GM19025 (cell line): ENCODE data around the gene KRTAP5-11.
"Not testable (repeated sequence)": the region's sequence is repeated elsewhere in the genome, so short reads cannot be mapped to it uniquely, and the experiment has no call there.

ENCODE experiments used
- ATAC-seq: cut with Tn5 transposase; IDR thresholded peaks from one replicate; pipeline ENCODE4 v1.9.1; 2021; ENCODE audit warnings: mild to moderate bottlenecking, low read depth, moderate library complexity; ENCODE audit not compliant: unreplicated experiment

Gene KRTAP5-11

DNA sequence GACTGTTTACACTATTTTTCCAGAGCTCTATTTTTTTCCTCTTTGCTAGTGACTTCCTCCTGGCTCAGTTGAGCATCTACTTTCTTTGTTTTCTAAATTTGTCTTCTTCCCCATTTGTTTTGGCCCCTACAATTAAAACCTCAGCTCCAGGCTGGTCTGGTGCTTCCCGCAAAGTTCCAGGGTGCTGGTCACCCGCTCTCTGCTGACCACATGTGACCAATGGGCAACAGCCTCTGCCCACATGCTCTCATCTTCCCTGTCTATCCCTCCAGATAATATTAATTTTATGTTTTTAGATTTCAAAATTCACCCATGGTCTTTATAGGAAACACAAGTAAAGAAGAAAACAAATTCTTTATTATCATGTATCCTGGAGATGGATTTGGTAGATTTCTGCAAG lies 294 bp upstream of the KRTAP5-11 start:
- not testable (repeated sequence) for ATAC-seq

DNA sequence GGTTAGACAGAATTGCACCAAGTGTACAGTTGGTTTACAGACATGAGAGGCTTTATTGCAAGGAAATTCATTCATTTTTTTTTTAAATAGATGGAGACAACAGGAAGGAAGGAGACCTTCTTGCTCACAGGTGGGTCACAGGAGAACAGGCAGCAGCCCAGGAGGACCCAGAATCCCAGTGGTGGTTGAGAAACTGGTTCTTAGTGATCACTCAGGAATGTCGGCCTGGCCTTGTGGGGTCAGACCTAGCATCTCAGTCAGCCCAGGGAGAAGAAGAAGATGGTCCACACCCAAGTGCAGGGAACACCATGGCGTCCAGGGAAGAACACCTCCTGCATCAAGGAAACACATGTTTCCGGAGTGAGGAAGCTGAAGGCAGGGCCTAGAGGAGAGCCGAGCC lies 849 bp downstream of the KRTAP5-11 start:
- no peak for ATAC-seq

DNA sequence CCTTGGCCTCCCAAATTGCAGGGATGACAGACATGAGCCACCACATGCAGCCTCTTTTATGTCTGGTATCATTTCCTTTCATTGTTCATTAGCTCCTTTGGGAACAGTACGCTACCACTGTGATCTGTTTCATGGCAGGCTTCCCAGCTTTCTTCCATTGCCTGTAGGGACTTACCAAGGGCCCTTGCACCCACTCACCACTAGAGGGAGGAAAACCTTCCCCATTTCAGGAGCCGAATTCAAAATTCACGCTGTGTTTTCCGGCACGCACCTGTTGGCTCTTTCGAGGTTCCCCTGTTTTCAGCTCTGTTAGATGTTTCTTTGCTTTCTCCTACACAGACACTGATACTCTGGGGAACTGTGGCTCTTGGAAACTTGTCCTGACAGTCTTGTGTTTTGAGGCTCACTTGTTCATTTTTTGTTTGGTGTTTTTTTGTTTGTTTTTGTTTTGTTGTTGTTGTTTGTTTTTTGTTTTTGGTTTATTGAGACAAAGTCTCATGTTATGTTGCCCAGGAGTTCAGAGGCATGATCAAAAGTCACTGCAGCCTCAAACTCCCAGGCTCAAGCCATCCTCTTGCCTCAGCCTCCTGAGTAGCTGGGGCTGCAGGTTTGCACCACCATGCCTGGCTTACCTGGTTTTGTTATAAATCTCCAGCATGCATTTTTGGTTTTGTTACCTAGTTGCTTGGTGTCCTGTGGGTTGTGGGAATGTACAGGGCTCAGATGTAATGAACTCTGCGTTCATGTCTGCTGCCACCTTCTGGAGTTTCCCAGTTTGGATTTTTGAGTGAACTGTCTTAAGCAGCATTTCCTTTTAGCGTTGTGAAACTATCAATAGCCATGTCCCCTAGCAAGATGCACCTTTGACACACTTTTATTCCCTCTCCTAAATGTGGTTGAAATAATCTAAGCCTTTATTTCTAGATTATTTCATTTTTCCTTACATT lies 2.3 kb downstream of the KRTAP5-11 start:
- ATAC-seq = no peak

DNA sequence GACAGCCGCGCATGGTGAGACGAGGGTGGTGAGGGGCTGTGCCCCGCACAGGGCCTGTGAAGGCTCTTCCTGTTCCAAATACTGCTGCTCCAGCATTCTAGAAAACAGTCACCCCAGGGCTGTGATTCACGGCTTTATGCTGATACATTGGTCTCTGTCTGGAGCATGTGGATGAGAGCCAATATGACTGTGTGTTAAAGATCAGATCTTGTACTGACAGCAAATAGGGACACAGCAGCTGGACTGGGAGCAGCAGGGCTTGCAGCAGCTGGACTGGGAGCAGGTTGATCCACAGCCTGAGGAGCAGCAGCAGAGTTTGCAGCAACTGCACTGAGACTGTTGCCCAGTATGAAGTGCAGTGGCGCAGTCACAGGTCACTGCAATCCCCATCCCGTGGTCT lies 3.2 kb downstream of the KRTAP5-11 start:
- not testable (repeated sequence) for ATAC-seq

DNA sequence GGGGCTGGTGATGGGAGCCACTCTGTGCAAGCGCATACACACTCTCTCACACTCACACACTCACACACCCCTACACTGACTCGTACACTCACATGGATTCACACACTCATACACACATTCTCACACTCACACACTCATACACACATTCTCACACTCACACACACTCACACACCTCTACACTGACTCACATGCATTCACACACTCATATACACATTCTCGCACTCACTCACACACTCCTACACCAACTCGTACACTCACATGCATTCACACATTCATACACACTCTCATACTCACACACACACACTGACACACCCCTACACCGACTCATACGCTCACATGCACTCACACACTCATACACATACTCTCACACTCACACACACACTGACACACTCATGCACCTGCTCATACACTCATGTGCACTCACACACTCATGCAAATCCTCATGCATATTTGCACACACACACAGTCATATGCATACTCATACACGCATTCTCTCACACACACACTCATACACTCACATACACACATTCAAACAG lies 5.1 kb downstream of the KRTAP5-11 start:
- ATAC-seq = no peak

DNA sequence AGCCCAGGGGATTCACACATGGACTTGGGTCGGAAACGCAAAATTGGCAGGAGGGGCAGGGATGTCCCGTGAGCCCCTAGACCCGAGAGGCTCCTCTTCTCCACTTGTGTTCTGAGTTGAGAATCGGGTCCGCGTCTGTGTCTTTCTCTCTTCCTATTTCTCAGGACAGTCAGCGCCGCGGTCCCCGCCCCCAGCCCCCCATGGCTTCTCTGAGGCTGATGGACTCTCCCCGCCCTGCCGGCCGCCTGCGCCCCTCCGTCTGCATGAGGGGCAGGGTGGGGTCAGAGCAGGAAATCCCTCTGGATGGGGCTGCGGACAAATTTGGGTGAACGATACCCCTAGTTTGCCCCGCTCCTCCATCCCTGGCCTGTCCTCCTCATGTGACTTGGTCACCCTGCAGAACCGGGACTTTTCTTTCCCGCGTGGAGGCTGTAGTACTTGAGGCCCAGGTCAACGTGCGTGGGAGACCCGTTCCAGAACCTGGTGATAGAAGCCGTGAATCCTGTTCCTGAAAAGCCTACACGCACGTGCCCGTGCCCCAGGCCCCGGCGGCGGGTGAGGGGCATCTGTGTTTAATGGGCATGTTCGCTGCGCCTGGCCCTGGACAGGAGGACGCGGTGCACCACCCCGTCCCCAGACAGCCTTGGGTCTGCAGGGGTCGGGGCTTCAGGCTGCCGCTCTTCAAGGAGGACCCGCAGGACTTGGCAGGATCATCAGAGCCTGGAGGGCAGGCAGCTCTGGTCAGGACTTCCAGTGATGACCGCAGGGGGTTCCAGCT lies 5.8 kb downstream of the KRTAP5-11 start:
- ATAC-seq = not testable (repeated sequence)

DNA sequence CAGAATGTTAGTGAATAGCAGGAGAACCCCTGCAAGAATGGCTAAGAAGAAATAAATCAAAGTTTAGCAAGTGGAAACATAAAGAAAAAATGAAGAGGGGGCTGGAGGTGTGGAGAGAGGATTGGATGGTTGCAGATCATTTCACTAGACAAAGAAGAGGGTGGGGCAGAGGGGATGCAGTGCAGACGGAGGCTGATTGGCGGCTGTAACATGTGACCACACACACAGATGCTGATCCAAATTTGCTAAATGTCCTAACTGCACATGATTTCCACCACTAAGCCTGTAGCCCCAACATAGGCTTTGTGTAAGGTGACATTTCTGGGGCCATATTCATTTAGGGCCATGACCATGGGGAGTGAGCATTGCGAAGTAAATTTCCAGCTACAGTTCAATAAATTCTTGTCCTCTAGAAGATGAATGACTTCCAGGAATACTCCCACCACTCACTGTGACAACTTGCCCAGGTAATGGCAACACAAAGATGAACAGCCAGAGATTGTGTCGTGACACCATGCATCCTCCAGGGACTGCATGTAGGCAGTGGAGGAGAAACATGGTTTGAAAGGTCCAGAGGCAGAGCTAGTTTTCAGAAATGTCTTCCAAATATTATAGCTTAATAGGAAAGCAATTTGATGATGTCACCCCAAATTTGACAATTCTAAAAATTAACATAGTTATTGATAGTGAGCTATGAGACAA lies 6.8 kb downstream of the KRTAP5-11 start:
- ATAC-seq = no peak

DNA sequence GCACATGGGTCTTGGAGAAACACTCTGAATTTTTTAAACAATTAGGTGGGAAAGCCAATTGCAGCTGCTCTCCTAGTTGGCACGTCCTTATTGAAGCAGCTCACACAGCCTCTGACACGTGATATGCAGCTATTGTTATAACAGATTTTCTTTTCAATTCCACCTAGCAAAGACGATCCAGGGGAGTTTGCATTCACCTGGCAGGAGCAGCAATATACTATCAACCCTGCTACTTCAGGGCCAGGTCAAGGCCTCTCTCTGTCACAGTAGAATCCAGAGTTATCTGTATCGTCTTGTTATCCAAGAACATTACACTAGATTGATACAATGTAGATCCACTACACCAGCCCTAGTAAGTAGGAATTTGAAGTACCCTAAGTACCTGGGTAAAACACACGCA lies 8.3 kb downstream of the KRTAP5-11 start:
- ATAC-seq = no peak

DNA sequence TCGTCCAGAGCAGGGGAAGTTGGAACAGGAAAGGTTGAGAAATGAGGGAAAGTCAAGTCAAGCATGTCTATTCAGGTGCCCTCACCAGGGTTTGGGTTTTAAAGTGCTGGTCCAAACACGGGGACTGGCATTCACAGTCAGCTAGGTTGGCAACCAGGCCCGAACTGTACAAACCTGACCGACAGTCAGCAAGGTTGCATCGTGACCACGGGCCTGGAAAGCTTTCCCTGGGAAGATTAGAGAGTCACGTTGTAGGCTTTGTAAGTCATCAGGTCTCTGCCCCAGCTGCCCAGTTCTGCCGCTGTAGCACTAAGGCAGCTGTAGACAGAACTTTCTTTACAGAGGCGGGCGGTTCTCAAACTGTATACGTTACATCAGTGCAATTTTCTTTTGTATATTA lies 9.9 kb downstream of the KRTAP5-11 start:
- no peak for ATAC-seq

DNA sequence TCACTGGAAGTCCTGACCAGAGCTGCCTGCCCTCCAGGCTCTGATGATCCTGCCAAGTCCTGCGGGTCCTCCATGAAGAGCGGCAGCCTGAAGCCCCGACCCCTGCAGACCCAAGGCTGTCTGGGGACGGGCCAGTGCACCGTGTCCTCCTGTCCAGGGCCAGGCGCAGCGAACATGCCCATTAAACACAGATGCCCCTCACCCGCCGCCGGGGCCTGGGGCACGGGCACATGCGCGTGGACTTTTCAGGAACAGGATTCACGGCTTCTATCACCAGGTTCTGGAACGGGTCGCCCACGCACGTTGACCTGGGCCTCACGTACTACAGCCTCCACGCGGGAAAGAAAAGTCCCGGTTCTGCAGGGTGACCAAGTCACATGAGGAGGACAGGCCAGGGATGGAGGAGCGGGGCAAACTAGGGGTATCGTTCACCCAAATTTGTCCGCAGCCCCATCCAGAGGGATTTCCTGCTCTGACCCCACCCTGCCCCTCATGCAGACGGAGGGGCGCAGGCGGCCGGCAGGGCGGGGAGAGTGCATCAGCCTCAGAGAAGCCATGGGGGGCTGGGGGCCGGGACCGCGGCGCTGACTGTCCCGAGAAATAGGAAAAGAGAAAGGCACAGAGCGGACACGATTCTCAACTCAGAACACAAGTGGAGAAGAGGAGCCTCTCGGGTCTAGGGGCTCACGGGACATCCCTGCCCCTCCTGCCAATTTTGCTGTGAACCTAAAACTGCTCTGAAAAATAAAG lies 11.4 kb downstream of the KRTAP5-11 start:
- ATAC-seq = not testable (repeated sequence)

DNA sequence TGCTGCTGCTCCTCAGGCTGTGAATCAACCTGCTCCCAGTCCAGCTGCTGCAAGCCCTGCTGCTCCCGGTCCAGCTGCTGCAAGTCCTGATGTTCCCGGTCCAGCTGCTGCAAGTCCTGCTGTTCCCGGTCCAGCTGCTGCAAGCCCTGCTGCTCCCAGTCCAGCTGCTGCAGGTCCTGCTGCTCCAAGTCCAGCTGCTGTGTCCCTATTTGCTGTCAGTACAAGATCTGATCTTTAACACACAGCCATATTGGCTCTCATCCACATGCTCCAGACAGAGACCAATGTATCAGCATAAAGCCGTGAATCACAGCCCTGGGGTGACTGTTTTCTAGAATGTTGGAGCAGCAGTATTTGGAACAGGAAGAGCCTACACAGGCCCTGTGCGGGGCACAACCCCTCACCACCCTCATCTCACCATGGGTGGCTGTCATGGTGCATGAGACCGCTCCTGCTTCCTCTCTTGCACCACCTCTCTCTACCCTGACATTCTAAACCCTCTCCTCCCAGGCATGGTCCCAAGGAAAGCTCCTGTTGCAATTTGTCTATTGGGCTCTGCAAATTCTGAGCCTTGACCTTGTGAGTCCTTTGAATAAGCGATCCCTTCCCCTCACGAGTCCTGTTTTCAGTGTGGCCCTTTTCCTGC lies 13.8 kb downstream of the KRTAP5-11 start:
- no peak for ATAC-seq

DNA sequence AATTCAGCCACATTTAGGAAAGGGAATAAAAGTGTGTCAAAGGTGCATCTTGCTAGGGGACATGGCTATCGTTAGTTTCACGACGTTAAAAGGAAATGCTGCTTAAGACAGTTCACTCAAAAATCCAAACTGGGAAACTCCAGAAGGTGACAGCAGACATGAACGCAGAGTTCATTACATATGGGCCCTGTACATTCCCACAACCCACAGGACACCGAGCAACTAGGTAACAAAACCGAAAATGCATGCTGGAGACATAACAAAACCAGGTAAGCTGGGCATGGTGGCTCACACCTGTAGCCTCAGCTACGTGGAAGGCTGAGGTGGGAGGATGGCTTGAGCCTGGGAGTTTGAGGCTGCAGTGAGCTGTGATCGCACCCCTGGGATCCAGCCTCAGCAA lies 15.0 kb downstream of the KRTAP5-11 start:
- ATAC-seq = not testable (repeated sequence)

DNA sequence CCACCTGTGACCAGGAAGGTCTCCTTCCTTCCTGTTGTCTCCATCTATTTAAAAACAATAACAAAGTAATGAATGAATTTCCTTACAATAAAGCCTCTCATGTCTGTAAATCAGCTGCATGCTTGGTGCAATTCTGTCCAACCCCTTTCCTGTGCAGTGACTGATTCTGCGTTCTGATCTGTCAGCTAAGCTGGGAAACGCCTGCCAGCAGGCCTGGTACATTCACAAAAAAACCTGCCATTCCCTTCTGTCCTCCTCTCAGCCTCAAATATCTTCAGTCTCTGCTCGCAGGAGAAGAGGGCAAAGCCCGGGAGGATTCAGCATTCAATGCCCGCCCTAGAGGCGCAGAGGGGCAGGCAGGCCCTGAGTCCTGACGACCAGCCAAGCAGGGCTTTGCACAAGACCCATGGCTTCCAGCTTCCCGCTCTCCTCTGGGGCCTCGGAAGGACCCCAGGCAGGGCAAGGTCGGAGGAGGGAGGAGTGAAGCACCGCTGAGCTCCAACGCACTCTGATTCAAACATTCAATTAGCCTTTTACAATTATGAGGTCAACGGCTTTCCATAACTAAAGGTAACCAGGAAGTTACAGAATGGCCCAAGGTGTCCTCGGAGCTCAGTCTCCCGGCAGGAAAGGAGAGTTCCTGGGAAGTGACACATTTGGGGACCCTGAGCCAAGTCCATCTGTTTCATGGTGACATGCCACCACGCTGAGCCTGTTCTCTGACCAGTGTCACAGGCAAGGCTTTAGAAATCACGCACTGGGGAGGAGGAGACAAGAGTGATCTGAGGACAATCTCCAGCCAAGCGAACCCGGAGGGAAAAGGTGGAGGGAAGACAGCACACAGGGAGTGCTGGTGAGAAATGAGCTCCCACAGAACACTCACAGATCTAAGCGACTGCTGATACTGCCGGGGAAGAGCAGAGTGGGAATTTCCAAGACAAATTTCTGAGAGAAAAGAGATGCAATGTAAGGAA lies 15.8 kb downstream of the KRTAP5-11 start:
- ATAC-seq = not testable (repeated sequence)

DNA sequence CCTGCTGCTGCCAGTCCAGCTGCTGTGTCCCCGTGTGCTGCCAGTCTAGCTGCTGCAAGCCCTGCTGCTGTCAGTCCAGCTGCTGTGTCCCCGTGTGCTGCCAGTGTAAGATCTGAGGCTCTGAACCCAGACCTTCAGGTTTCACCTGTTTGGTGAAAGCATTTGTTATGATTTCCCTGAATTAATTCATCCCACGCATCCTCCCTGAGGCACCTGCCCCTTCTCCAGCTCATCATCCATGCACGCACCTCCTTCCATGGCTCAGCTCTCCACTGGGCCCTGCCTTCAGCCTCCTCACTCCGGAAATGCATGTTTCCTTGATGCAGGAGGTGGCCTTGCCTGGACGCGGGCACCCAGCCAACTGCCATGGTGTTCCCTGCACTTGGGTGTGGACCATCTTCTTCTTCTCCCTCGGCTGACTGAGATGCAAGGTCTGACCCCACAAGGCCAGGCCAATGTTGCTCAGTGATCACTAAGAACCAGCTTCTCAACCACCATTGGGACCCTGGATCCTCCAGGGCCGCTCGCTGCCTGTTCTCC lies 16.5 kb downstream of the KRTAP5-11 start:
- no peak for ATAC-seq

DNA sequence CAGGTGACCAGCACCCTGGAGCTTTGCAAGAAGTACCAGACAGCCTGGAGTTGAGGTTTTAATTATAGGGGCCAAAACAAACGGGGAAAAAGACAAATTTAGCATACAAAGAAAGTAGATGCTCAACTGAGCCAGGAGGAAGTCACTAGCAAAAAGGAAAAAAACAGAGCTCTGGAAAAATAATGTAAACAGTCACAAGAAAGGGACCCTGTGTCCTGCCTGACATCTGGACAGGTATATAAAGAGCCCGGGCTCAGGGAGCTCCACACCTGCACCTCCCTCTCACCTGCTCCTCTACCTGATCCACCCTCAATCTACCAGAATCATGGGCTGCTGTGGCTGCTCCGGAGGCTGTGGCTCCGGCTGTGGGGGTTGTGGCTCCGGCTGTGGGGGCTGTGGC lies 17.4 kb downstream of the KRTAP5-11 start, which contains the start of gene KRTAP5-10:
Gene KRTAP5-10, plus strand, starts transcription at position 301 of the 400 bp plus-strand sequence. Its CDS starts 25 bp downstream, at position 326.
- ATAC-seq = no peak

DNA sequence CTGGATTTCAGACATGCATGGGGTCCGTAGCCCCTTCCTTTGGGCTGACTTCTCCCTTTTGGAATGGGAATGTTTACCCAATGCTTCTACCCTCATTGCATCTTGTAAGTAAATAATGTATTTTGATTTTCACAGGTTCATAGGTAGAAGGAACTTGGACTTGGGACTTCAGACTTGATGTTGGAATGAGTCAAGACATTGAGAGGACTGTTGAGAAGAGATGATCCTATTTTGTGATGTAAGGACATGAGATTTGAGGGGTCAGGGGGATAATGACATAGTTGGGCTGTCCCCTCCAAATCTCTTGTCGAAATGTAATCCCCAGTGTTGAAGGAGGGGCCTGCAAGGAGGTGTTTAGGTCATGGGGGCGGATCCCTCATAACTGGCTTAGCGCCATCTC lies 18.2 kb downstream of the KRTAP5-11 start:
- ATAC-seq = no peak

DNA sequence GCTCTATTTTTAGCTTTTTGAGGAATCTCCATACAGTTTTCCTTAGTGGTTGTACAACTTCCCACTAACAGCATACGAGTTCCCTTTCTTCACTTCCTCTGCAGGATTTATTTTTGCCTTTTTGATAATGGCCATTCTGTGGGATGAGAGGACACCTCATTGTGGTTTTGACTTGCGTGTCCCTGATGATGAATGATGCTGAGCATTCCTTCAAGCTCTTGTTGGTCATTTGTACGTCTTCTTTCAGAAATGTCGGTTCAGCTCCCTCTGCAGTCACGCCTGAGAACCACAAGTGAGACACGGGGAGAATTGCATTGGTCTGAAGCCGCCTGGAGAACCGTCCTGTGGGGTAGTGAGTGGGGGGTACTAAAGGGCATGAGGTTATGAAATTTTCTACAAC lies 19.3 kb downstream of the KRTAP5-11 start:
- ATAC-seq = no peak

DNA sequence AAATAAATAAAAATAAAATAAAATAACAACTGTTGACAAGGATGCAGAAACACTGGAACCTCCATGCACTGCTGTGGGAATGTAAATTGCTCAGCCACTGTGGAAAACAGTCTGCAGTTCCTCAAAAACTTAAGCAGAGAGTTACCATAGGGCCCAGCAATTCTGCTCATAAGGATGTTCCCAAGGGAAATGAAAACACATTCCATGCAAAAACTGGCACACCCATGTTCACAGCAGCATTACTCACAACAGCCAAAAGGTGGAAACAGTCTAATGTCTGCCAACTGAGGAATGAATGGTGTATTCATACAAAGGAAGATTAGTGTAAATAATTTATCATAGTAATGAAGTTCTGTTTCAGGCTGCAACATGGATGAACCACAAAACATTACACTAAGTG lies 20.6 kb downstream of the KRTAP5-11 start:
- no peak for ATAC-seq
